GM21381 (cell line): ENCODE data around the gene DRC1.

Experiments
- ATAC-seq: cut with Tn5 transposase; IDR thresholded peaks from one replicate; pipeline ENCODE4 v1.9.1; 2021; ENCODE audit warnings: mild to moderate bottlenecking, moderate library complexity; ENCODE audit not compliant: unreplicated experiment

DRC1 gene

DNA sequence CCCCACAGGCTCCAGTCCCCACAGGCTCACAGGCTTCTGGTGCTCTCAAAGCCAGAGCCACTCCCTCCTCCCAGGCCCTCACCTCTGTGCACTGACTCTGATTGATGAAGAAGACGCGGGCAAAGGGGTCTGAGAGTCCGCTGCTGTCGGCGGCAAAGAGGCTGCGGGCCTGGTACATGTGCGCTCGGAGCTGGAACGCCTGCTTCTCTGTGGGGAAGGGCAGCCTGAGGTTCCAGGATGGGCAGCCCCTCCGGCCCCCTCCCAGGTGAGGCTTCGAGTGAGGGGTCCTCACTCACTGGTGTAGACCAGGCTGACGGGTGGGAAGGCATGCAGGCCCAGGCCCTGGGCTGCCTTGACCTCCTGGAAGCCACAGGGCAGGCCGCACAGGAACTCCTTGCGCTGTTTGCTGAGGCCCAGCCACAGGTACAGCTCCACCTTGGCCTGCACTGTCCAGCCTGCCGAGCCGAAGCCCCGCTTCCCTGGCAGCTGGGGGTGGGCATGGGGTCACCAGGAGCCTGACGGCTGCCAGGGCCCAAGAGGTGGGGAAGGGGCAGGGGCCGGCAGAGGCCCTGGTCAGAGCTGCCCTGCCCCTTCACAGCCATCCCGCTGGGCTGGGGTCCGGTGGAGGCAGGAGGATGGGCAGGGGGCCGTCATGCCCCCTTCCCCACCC is 74.2 kb downstream of the DRC1 start:
- ATAC-seq: no peak

DNA sequence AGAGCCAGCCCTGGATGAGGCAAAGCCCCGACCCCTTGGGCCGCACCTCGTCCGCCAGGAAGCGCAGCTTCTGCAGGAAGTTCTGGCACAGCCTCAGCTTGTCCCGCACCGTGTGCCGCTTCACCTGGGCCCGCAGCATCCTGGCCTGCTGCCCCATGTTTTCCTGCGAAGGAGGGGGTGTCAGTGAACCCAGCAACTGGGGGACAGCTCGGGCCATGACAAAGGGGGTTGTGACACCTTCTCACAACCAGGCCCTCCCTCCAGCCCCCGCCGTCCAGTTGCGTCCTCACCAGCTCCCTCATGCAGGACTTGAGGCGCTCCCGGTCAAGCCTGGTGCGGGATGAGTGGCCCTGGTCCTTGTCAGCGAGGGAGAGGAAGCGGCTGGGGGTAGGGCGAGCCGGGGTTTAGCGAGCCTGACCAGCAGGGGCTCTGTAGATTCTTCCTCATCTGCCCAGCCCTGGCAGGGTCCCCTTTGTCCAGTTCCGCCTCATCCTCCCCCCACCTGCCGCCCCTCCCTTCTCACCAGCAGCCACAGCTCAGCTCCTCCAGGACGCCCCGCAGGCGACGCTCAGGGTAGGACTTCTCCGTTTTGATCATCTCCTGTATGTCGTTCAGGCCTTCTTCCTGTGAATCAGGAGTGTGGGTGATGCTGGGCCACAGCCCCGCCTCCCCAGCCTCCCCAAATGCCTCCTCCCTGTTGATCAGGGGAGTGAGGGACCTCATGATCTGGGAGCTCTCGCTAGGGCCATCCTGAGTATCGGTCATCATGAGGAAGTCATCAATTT is 75.6 kb downstream of the DRC1 start:
- ATAC-seq: no peak

DNA sequence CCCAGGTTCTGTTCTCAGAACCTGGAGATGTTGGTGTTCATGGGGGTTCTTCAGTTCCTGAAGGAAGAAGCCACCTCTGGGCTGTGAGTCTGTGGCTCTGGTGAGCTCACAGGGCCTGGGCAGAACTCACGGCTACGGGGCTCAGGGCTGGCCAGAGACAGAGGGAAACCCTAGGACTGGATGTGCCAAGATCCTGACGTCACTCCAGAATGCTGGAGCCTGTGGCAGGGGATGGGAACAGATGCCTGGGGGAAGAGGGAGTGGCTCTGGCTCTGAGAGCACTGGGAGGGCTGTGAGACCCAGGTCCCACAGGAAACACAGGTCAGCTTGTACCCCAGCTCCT is 76.2 kb downstream of the DRC1 start, which contains the start of gene OTOF:
Gene OTOF (minus strand): TSS at position 214 of the 343 bp plus-strand sequence.
- ATAC-seq: no peak

DNA sequence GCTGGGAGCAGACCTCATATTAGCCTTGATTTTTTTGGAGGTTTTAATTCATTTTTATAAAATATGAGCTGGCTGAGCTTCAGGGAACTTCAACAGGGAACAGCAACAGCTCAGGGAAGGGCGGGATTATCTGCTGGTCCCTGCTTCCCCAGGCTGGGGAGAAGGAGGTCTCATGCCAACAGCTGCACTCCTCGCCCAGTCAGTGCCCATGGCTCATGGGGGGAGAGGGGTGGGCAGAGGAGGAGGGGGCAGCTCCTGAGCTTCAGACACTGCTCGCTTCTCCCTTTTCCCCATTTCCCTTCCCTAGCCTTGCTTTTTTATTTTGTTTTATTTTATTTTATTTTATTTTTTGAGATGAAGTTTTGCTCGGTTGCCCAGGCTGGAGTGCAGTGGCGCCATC is 76.6 kb downstream of the DRC1 start:
- ATAC-seq: no peak

GRCh38 chr2:26479131-26479788 is 77.5 kb downstream of the DRC1 start:
- ATAC-seq: no peak

DNA sequence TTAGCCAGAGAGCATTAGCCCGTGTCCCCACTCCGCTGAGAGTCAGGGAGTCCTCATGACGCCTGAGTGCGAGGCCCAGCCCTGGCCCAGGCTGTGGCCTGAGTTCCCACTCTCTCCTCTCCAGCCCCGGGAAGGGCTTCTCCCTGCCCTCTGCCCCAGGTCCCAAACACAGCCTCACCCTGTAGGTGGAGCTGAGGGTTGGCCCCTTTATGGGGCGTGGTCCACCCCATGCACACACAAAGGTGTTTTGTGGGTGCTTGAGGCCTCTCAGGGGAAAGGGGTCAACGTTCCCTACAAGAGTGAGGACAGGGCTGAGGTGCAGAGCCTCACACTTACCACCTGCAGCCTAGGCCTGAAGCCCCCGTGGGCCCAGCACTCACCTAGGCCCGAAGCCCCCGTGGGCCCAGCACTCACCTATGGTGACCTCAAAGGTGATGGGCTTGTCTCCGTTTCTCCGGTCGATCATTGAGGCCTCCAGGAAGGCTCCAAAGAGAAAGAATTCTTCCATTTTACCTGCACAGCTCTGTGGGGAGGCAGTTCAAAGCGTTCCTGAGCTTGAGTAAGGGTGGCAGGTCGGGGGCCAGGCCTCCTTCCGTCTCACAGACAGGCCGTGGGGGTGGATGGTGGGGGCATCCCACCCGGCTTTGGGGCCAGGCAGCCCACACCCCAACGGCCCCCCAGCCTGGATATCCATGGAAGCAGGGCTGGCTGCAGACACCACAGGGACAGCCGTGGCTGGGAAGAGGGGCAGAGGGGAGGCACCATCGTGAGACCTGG is 78.3 kb downstream of the DRC1 start:
- ATAC-seq: no peak

DNA sequence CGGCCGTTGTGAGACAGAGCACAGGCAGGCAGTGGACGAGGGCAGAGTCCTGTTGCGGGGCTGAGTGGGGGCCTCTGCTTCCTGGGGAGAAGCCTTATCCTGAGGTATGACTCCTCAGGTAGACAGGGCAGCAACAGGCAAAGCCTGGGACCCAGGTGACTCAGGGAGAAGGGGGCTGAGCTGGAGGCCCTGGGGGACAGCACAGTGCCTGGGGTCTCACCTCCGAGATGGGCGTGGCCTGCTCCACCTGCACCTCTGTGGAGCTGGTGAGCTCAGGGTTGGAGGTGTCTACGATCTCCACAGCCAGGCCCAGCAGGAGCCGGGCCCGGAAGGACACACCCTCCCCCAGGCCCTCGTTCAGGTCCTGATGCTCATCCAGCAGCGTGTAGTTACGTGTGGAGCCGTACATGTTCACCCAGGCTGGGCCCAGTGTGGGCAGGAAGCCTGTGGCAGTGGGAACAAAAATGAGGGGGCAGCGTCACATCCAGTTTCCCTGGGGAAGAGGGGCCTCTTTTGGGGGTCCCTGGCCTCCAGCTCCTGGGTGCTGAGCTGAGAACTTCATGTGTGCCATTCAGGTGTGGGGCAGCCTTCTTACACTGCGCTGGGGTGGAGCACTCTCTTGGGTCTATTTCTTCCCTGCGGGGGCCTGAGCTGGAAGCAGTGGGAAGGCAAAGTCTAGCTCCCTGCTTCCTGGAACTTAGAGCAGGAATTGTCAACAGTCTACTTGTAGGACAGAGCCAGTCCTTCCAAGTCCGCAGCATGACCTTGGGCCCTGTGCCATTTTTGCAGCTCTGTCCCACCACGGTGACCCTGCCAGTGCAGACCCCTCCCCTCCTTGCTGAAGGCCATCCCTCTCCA is 79.1 kb downstream of the DRC1 start:
- ATAC-seq: no peak

DNA sequence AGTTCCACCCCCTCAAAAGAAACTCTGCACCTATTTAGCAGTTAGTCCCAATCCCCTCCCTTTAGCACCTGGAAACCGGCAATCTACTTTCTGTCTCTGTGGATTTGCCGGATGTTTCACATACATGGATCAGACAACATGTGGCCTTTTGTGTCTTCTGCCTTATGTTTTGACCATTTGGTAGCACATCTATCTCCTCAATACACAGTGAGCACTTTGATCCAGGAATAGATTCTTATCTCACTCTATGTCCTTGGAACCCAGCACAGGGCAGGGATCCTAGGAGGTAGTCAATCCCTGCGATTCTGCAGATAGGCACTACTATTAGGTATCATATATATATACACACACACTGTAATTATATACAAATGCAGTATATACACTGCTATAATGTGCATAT is 80.0 kb downstream of the DRC1 start:
- ATAC-seq: no peak

GRCh38 chr2:26482211-26483026 is 80.7 kb downstream of the DRC1 start:
- ATAC-seq: no peak

DNA sequence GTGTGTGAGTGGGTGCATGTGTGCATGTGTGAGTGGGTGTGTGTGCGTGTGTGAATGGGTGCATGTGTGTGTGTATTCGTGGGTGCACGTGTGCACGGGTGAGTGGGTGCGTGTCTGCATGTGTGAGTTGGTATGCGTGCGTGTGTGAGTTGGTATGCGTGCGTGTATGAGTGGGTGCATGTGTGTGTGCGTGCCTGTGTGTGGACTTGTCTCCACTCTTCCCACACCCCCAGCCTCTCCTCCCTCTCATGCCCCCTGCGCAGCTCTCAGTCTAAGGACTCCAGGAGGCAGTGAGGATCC is 81.3 kb downstream of the DRC1 start:
- no peak for ATAC-seq

DNA sequence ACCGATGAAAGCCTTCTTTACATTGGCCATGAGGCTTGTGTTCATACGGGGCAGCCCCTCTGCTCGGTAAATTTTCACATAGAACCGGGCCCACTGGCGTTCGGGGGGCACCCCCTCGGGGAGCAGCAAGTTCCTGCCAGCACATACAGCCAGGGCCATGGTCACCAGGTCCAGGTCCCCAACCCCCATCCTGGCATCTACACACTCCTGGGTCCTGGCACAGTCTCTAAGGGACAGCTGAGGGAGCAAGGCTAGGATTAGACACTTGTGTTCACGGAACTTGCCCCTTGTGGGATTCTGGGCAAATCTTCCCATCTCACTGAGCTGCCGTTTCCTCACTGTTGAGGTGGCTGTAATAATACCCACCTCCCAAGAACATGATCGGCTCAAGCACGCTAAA is 81.8 kb downstream of the DRC1 start:
- no peak for ATAC-seq

GRCh38 chr2:26483957-26484565 is 82.3 kb downstream of the DRC1 start:
- ATAC-seq: no peak

DNA sequence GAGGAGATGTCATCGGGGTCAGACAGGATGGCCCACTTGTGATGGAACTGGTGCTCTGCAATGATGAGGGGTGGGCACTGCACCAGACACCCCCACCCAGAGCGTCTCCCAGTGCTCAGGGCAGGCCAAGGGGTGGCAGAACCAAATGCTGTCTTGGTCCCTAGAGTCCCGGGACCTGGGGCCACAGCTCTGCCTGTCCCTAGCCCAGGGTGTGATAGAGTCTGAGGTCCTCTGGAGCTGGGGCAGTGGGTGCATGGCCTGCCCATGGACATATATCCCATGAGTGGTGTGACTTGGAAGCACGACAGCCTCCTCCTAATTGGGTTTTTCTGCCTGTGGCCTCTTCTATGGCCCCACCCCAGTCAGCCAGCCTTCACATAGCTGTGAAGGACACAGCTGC is 82.9 kb downstream of the DRC1 start:
- no peak for ATAC-seq

DNA sequence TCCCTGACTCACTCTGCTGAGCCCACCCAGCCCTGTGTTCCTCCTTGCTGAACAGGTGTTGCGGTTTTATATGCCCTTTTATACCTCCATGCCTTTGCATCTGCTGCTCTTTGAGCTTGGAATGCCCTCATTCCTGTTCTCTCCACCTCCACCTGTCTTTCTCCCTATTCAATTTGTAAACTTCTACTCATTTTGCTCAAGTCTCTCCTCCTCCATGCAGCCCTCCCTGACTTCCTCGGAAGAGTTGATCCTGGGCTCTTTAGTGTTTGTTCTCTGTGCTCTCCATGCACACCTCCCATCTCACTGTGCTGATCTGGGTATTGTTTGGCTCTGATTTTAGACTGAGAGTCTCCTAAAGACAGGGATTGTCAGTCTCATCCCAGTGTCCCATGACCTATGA is 83.4 kb downstream of the DRC1 start:
- no peak for ATAC-seq

DNA sequence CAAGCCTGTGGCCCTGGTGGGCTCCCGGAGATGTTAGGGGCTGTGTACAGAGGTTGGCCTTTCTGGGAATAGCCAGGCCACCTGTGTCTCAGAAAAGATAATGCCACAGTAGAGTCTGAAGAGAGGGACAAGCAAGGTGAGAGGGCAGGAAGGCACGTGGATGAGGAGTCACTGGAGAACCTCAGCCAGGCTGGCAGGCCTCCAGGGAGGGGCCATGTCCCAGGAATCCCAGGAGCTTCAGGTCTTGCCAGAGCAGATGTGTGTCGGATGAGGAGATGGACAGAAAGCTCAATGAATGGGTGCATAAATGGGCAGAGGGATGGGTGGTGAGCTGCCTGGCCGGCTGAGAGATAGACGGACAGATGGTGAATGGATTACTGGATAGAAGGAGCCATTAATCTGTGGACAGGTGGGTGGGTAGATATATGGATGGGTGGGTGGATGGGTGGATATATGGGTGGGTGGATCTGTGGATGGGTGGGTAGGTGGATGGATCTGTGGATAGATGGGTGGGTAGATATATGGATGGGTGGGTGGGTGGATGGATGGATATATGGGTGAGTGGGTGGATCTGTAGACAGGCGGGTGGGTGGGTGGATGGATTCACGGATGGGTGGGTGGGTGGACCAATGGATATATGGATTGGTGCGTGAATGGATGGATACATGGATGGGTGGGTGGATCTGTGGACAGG is 84.2 kb downstream of the DRC1 start:
- ATAC-seq: no peak

- no peak for ATAC-seq
Observed at GRCh38 chr2:26486789-26487188, 85.1 kb downstream of the DRC1 start.

GRCh38 chr2:26487192-26487591 is 85.5 kb downstream of the DRC1 start:
- no peak for ATAC-seq

DNA sequence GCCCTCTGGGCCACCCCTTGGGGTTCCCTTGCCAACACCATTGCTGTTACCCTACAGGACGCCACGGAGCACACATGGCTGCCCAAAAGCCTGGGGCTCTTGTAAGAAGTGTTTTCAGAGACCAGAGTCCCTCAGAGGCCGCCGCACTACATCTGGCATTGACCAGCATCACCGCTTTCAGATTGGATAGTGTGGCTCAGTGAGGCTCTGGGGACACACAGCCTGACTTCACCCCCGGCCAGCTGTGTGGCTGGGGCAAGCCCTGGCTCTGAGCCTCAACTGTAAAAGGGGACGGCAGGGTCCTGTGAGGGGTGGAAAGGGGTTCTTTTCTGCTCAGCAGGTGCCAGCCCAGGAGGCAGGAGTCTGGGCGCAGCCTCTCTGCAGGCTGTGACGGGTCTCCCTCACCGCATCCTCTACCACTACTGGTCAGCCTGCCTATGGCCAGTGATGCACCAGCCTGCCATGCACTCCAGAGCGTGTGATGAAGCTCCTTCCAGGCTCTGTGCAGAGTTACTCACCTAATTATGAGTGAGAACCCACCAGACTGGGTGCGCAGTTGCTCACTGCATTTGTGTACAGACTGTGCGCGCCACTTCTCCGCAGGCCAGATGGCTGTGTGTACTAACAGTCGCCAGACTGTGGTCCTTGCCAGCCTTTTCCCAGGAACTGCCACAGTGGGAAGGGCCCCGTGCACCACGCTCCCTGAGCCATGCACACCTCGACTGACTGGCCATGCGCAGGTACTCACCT is 86.9 kb downstream of the DRC1 start:
- ATAC-seq: no peak
